HepG2 (cell line): ENCODE data around the gene NME1. TPM values are rescaled to one million over a fixed set of nuclear protein-coding genes. Genes with fewer than 3 reads are reported as not detected.

ENCODE experiments used
- BATF2 ChIP-seq: sonication (generic); formaldehyde crosslinking; IDR thresholded peaks from 2 replicates; pipeline ENCODE4 v1.8.0; 2022; ENCODE audit warnings: mild to moderate bottlenecking, missing genetic modification reagents, moderate library complexity
- JDP2 ChIP-seq: sonication (generic); formaldehyde crosslinking; IDR thresholded peaks from 2 replicates; pipeline ENCODE4 v1.8.1; 2022; ENCODE audit warnings: missing genetic modification reagents, borderline replicate concordance
- JUN ChIP-seq: sonication (generic); formaldehyde crosslinking; IDR thresholded peaks from 2 replicates; pipeline ENCODE4 v1.4.0; 2020; ENCODE audit warnings: mild to moderate bottlenecking, missing genetic modification reagents
- RAD21 ChIP-seq: fragments of 450-650 bp; formaldehyde crosslinking; IDR thresholded peaks from 2 replicates; pipeline ENCODE4 v1.5.0; 2020; ENCODE audit warnings: mild to moderate bottlenecking
- REL ChIP-seq: sonication (generic); formaldehyde crosslinking; conservative IDR thresholded peaks from 2 replicates; pipeline ENCODE4 v1.8.0; 2022; ENCODE audit warnings: mild to moderate bottlenecking, missing genetic modification reagents, moderate library complexity
- YEATS4 ChIP-seq: sonication (generic); formaldehyde crosslinking; IDR thresholded peaks from 2 replicates; pipeline ENCODE4 v1.4.0; 2020; ENCODE audit warnings: missing genetic modification reagents, borderline replicate concordance
- ZNF496 ChIP-seq: sonication (generic); formaldehyde crosslinking; IDR thresholded peaks from 2 replicates; pipeline ENCODE4 v1.8.1; 2023; ENCODE audit warnings: mild to moderate bottlenecking, moderate library complexity, missing genetic modification reagents; ENCODE audit not compliant: insufficient replicate concordance
- ZNF546 ChIP-seq: sonication (generic); formaldehyde crosslinking; conservative IDR thresholded peaks from 2 replicates; pipeline ENCODE4 v1.8.1; 2023; ENCODE audit warnings: mild to moderate bottlenecking, missing genetic modification reagents
- ZNF879 ChIP-seq: sonication (generic); formaldehyde crosslinking; IDR thresholded peaks from 2 replicates; pipeline ENCODE4 v1.8.1; 2023; ENCODE audit warnings: missing genetic modification reagents
- polyA plus RNA-seq, 8 experiments: library from polyadenylated mRNA; depleted of rRNA in 3 of 8; stranded (reverse) in 7 of 8; unstranded in 1 of 8; fragments of >200 nt; fragmentation: Illumina TruSeq in 4 of 8; extraction: Trizol in 4 of 8; gene quantifications; 2 replicates each; pipeline versions ENCODE4 v1.2.1 to v1.2.3, GENCODE V29; 2011 to 2016; ENCODE audit warnings: low read depth in 4 of 8, missing spikeins in 1 of 8, mixed read lengths in 1 of 8; ENCODE audit not compliant: insufficient read depth in 1 of 8
- total RNA-seq, 5 experiments: library from RNA; depleted of rRNA; stranded (reverse); fragments of >200 nt; fragmentation: Illumina TruSeq; extraction: Trizol; gene quantifications; 2 replicates each; pipeline ENCODE4 v1.2.3, GENCODE V29; 2016; ENCODE audit warnings: low read depth in 1 of 5
- TF ChIP-seq, protein P1 (sequence below): sonication (generic); formaldehyde crosslinking; conservative IDR thresholded peaks from 2 replicates; pipeline ENCODE4 v1.8.0; 2022; ENCODE audit warnings: missing genetic modification reagents
- TF ChIP-seq, protein P2 (sequence below): sonication (generic); formaldehyde crosslinking; IDR thresholded peaks from 2 replicates; pipeline ENCODE4 v1.4.0; 2020; ENCODE audit warnings: mild to moderate bottlenecking, missing genetic modification reagents
- TF ChIP-seq, protein P3 (sequence below): sonication (generic); formaldehyde crosslinking; IDR thresholded peaks from 2 replicates; pipeline ENCODE4 v1.5.0; 2020; ENCODE audit warnings: mild to moderate bottlenecking, missing genetic modification reagents
- TF ChIP-seq, protein P4 (sequence below): sonication (generic); formaldehyde crosslinking; IDR thresholded peaks from 2 replicates; pipeline ENCODE4 v1.5.0; 2020; ENCODE audit warnings: mild to moderate bottlenecking, missing genetic modification reagents, borderline replicate concordance

The NME1 gene
- total and polyA plus RNA-seq, 2 of the 13 experiments (the other 11 are each of a cell fraction or from before 2014, with no cell fraction given), result 295 to 516 TPM

GRCh38 chr17:51153210-51154072 is at the start of gene NME1 (continued):
- TF ChIP-seq, protein P1, sequence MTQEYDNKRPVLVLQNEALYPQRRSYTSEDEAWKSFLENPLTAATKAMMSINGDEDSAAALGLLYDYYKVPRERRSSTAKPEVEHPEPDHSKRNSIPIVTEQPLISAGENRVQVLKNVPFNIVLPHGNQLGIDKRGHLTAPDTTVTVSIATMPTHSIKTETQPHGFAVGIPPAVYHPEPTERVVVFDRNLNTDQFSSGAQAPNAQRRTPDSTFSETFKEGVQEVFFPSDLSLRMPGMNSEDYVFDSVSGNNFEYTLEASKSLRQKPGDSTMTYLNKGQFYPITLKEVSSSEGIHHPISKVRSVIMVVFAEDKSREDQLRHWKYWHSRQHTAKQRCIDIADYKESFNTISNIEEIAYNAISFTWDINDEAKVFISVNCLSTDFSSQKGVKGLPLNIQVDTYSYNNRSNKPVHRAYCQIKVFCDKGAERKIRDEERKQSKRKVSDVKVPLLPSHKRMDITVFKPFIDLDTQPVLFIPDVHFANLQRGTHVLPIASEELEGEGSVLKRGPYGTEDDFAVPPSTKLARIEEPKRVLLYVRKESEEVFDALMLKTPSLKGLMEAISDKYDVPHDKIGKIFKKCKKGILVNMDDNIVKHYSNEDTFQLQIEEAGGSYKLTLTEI, result no peak
- TF ChIP-seq, protein P2, sequence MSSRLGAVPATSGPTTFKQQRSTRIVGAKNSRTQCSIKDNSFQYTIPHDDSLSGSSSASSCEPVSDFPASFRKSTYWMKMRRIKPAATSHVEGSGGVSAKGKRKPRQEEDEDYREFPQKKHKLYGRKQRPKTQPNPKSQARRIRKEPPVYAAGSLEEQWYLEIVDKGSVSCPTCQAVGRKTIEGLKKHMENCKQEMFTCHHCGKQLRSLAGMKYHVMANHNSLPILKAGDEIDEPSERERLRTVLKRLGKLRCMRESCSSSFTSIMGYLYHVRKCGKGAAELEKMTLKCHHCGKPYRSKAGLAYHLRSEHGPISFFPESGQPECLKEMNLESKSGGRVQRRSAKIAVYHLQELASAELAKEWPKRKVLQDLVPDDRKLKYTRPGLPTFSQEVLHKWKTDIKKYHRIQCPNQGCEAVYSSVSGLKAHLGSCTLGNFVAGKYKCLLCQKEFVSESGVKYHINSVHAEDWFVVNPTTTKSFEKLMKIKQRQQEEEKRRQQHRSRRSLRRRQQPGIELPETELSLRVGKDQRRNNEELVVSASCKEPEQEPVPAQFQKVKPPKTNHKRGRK (CRISPR knock-in tag), result no peak
- peak; percentile 87 for TF ChIP-seq ZNF879 (CRISPR knock-in tag)
- TF ChIP-seq ZNF546 (CRISPR knock-in tag), result peak; percentile 73; the same call in 1 of the 2 replicates
- TF ChIP-seq, protein P3, sequence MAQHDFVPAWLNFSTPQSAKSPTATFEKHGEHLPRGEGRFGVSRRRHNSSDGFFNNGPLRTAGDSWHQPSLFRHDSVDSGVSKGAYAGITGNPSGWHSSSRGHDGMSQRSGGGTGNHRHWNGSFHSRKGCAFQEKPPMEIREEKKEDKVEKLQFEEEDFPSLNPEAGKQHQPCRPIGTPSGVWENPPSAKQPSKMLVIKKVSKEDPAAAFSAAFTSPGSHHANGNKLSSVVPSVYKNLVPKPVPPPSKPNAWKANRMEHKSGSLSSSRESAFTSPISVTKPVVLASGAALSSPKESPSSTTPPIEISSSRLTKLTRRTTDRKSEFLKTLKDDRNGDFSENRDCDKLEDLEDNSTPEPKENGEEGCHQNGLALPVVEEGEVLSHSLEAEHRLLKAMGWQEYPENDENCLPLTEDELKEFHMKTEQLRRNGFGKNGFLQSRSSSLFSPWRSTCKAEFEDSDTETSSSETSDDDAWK, result no peak
- TF ChIP-seq ZNF496 (CRISPR knock-in tag), result no peak
- TF ChIP-seq, protein P4, sequence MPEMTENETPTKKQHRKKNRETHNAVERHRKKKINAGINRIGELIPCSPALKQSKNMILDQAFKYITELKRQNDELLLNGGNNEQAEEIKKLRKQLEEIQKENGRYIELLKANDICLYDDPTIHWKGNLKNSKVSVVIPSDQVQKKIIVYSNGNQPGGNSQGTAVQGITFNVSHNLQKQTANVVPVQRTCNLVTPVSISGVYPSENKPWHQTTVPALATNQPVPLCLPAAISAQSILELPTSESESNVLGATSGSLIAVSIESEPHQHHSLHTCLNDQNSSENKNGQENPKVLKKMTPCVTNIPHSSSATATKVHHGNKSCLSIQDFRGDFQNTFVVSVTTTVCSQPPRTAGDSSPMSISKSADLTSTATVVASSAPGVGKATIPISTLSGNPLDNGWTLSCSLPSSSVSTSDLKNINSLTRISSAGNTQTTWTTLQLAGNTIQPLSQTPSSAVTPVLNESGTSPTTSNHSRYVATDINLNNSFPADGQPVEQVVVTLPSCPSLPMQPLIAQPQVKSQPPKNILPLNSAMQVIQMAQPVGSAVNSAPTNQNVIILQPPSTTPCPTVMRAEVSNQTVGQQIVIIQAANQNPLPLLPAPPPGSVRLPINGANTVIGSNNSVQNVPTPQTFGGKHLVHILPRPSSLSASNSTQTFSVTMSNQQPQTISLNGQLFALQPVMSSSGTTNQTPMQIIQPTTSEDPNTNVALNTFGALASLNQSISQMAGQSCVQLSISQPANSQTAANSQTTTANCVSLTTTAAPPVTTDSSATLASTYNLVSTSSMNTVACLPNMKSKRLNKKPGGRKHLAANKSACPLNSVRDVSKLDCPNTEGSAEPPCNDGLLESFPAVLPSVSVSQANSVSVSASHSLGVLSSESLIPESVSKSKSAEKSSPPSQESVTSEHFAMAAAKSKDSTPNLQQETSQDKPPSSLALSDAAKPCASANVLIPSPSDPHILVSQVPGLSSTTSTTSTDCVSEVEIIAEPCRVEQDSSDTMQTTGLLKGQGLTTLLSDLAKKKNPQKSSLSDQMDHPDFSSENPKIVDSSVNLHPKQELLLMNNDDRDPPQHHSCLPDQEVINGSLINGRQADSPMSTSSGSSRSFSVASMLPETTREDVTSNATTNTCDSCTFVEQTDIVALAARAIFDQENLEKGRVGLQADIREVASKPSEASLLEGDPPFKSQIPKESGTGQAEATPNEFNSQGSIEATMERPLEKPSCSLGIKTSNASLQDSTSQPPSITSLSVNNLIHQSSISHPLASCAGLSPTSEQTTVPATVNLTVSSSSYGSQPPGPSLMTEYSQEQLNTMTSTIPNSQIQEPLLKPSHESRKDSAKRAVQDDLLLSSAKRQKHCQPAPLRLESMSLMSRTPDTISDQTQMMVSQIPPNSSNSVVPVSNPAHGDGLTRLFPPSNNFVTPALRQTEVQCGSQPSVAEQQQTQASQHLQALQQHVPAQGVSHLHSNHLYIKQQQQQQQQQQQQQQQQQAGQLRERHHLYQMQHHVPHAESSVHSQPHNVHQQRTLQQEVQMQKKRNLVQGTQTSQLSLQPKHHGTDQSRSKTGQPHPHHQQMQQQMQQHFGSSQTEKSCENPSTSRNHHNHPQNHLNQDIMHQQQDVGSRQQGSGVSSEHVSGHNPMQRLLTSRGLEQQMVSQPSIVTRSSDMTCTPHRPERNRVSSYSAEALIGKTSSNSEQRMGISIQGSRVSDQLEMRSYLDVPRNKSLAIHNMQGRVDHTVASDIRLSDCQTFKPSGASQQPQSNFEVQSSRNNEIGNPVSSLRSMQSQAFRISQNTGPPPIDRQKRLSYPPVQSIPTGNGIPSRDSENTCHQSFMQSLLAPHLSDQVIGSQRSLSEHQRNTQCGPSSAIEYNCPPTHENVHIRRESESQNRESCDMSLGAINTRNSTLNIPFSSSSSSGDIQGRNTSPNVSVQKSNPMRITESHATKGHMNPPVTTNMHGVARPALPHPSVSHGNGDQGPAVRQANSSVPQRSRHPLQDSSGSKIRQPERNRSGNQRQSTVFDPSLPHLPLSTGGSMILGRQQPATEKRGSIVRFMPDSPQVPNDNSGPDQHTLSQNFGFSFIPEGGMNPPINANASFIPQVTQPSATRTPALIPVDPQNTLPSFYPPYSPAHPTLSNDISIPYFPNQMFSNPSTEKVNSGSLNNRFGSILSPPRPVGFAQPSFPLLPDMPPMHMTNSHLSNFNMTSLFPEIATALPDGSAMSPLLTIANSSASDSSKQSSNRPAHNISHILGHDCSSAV (CRISPR knock-in tag), result peak; percentile 62; the same call in 1 of the 2 replicates
- peak; percentile 95 for TF ChIP-seq RAD21
- peak; percentile 100 for TF ChIP-seq YEATS4 (CRISPR knock-in tag)
- no peak; the same call in 1 of the 2 replicates for TF ChIP-seq BATF2 (CRISPR knock-in tag)
- peak; percentile 90 for TF ChIP-seq JUN
- no peak for TF ChIP-seq JDP2 (CRISPR knock-in tag)
- TF ChIP-seq REL (CRISPR knock-in tag), result 0 out of 2 replicates have a peak, but pooled peaks have one; percentile 64
